Left colon (tissue), 2 donors: Measurements from ENCODE around the gene SIRT7. TPM values are rescaled to one million over a fixed set of nuclear protein-coding genes. Genes with fewer than 3 reads are reported as not detected.
"Not testable (repeated sequence)": the region's sequence is repeated elsewhere in the genome, so short reads cannot be mapped to it uniquely, and the experiment has no call there.

Source experiments
- ATAC-seq: fragments of 200-7000 bp; cut with Tn5 transposase; one replicate; pipeline ENCODE4 v1.9.1; 2020; ENCODE audit warnings: mild to moderate bottlenecking, moderate library complexity
- DNase-seq, 2 donors: peaks; one replicate each; pipeline ENCODE4 v3.0.0-alpha.2; 2020
- intact Hi-C, 2 donors: fragments of 100-400 bp; cut with DNase I in 1 of 2; cut with micrococcal nuclease in 1 of 2; formaldehyde crosslinking; loops; one replicate each; pipeline versions ENCODE4 v1.11.2 to v1.14.0; 2022; cut with DNase I, micrococcal nuclease
- total RNA-seq, 2 donors: library from RNA; stranded (reverse); fragmentation: NEBNext Ultra II Directional; extraction: Animal tissue kit (Norgen Biotek cat#: 25700); gene quantifications; one replicate each; pipeline ENCODE4 v1.2.1, GENCODE V29; 2021
- donor health status: DM: no; HTN: no; CAD: no.
- donor health status: DM: yes; HTN: yes; CAD: no.

SIRT7 gene
- total RNA-seq, 2 donors from 2014 or later, result 63.2 to 67.5 TPM

GRCh38 chr17:81955756-81956544, 38.0 kb upstream of the SIRT7 start:
- DNase-seq (no peak), ATAC-seq (no peak)
- intact Hi-C loops, result no loop called here

- ATAC-seq (no peak), DNase-seq (no peak)
- intact Hi-C loops, result no loop called here
Observed at GRCh38 chr17:81955058-81955681, 37.2 kb upstream of the SIRT7 start.

- intact Hi-C loops, result no loop called here
- DNase-seq (no peak), ATAC-seq (no peak)
Observed at GRCh38 chr17:81954131-81955057, 36.4 kb upstream of the SIRT7 start.

DNA sequence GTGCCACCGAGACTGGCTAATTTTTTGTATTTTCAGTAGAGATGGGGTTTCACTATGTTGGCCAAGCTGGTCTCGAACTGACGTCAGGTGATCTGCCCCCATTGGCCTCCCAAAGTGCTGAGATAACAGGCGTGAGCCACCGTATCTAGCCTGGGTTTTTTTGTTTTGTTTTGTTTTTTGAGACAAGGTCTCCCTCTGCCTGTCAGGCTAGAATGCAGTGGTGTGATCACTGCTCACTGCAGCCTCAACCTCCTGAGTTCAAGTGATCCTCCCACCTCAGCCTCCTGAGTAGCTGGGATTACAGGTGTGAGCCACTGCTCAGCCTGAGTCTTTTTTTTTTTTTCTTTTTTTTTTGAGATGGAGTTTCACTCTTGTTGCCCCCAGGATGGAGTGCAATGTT, 35.5 kb upstream of the SIRT7 start:
- DNase-seq, intact Hi-C loops: not testable (repeated sequence)
- peak; percentile 50 for ATAC-seq

- intact Hi-C loops, result no loop called here
- DNase-seq, result no peak
- no peak for ATAC-seq
Observed at GRCh38 chr17:81952792-81953228, 34.8 kb upstream of the SIRT7 start.

DNA sequence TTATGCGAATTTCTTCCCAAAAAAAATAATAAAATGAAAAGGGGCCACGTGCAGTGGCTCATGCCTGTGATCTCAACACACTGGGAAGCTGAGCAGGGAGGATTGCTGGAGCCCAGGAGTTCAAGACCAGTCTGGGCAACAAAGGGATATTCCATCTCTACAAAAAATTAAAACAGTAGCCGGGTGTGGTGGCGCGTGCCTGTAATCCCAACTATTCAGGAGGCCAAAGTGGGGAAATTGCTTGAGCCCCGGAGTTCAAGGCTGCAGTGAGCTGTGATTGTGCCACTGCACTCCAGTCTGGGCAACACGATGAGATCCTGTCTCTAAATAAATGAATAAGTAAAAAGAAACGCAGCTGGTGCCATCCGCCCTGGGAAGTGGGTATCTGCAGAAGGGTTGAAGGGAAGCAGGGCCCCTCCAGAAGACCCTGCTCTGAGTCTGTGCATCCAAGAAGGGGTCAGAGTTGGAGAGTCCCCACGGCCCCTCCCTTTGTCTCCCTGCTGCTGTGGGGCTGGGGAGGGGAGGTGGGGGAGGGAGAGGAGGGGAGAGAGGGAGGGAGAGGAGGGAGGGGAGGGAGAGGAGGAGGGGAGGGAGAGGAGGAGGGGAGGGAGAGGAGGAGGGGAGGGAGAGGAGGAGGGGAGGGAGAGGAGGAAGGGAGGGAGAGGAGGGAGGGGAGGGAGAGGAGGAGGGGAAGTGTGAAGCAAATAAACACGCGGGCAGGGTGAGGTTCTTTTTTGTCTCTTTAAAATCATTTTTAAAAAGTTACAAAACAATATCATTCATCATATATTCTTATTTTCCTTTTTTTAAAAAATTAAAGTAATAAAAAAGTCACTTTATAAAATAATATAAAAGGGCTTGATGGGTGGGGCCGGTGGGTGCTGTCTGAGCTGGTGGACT, 34.1 kb upstream of the SIRT7 start:
- DNase-seq, result no peak
- intact Hi-C loops, result no loop called here
- ATAC-seq, result no peak

- no peak for ATAC-seq
- no peak for DNase-seq
- intact Hi-C loops, result no loop called here
Observed at GRCh38 chr17:81950501-81950900, 32.5 kb upstream of the SIRT7 start.

GRCh38 chr17:81948635-81949378, 30.8 kb upstream of the SIRT7 start:
- no peak for DNase-seq
- no peak for ATAC-seq
- intact Hi-C loops, result no loop called here

GRCh38 chr17:81947189-81947588, 29.2 kb upstream of the SIRT7 start, which contains the start of gene MYADML2:
TSS of gene MYADML2 (minus strand) at chr17:81947233. CDS start at chr17:81941741, 5,492 bp downstream.
- ATAC-seq, result no peak
- DNase-seq, result no peak
- intact Hi-C loops, result no loop called here

DNA sequence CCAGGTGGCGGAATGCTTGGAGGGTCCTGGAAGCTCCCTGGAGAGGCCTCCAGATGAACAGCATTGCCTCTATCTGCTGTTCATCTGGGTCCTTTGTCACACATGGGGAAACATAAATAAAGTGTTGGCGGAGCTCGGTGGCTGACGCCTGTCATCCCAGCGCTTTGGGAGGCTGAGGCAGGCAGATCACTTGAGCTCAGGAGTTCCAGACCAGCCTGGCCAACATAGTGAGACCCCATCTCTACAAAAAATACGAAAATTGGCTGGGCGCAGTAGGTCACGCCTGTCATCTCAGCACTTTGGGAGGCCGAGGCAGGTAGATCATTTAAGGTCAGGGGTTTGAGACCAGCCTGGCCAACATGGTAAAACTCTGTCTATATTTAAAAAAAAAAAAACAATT, 26.9 kb upstream of the SIRT7 start:
- intact Hi-C loops, result no loop called here
- DNase-seq, result no peak
- ATAC-seq, result no peak

- DNase-seq (no peak), ATAC-seq (no peak)
- intact Hi-C loops, result no loop called here
Observed at GRCh38 chr17:81942167-81942553, 24.2 kb upstream of the SIRT7 start.

DNA sequence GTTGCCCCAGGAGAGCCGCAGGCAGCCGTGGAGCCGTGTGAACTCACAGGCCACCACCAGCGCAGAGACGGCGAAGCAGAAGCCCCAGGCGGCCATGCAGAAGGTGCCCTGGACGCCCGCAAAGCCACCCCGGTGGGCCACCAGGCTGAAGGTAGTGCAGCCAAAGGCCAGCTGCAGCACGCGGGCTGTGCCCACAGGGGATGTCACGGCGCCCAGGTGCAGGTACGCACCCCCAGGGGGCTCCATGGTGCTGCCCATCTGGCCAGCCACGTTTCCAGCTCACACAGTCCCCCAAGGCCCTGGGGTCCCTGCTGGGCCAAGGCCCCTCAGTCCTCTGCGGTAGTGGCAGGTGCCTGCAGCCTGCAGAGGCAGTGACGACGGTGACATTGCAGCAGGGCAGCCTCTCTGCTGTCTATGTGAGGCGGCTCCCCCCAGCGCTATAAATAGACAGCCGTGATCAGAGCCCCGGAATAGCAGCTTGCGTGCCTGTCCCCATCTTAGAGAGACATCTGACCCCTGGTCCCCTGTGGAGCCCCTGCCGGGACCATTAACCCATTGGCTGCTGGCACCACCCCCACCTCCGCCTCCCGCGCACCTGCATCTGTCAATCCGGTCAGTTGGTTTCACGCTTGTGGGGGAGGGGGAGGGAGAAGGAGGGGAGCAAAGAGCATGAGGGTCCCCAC, 23.6 kb upstream of the SIRT7 start:
- ATAC-seq, result no peak
- intact Hi-C loops, result no loop called here
- DNase-seq, result no peak

- peak in 1 of 2 donors; percentile 53 for DNase-seq
- intact Hi-C loops, result no loop called here
Observed at GRCh38 chr17:81940538-81941483, 22.8 kb upstream of the SIRT7 start.

DNA sequence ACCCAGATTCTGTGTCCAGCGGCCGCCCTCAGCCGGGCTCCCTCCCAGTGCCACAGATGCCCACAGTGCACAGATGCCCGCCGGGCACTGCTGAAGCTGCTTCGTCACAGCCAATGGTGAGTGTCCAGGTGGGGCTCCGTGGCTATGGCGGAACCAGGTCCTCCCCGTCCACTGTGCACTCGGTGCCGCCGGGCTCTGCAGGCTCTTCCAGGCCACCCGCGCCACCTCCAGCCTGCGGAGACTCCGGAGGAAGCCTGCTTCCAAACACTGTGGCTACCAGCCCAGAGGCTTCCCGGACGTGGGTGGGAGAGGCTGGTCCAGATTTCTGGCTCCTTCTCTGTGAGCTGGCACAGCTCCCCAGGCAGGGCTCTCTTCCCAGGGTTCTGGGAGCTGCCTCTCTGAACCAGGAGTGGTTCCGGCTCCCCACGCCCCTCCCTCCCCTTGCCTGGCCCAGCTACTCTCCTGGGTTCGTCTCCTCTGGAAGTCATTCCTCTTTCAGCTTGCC, 22.0 kb upstream of the SIRT7 start:
- ATAC-seq (no peak), DNase-seq (no peak)
- intact Hi-C loops, result no loop called here

More at GRCh38 chr17:81940538-81941483, 22.8 kb upstream of the SIRT7 start:
- ATAC-seq, result peak; percentile 63

- no peak for ATAC-seq
- DNase-seq, result no peak
- intact Hi-C loops, result no loop called here
Observed at GRCh38 chr17:81939218-81939617, 21.2 kb upstream of the SIRT7 start.

GRCh38 chr17:81935709-81936084, 17.7 kb upstream of the SIRT7 start:
- no peak for DNase-seq
- no peak for ATAC-seq
- intact Hi-C loops, result no loop called here
